Testis (tissue), 3 donors: ENCODE measurements around the gene AKAP6. TPM values are rescaled to one million over a fixed set of nuclear protein-coding genes. Genes with fewer than 3 reads are reported as not detected.

ENCODE experiments used
- DNase-seq: peaks from one replicate; pipeline ENCODE4 v3.0.0-alpha.2; 2019
- H3K27ac ChIP-seq, 2 donors: fragments of 200-600 bp; sonication (generic); one replicate each; pipeline ENCODE4 v1.5.1; 2019
- H3K27me3 ChIP-seq: fragments of 200-600 bp; sonication (generic); one replicate; pipeline ENCODE4 v1.5.1; 2019
- H3K36me3 ChIP-seq: fragments of 200-600 bp; sonication (generic); one replicate; pipeline ENCODE4 v1.5.1; 2017; ENCODE audit warnings: low read depth; ENCODE audit errors: missing control alignments
- H3K4me1 ChIP-seq: fragments of 200-600 bp; sonication (generic); one replicate; pipeline ENCODE4 v1.5.1; 2019
- H3K4me3 ChIP-seq, 2 donors: fragments of 200-600 bp; sonication (generic); one replicate each; pipeline ENCODE4 v1.5.1; 2017 to 2019
- H3K9me3 ChIP-seq: fragments of 200-600 bp; sonication (generic); one replicate; pipeline ENCODE4 v1.5.1; 2017
- POLR2A ChIP-seq: fragments of 450-650 bp; IDR thresholded peaks from one replicate; pipeline ENCODE4 v1.6.1; 2017; ENCODE audit warnings: antibody characterized with exemption, mild to moderate bottlenecking, moderate library complexity
- WGBS, 2 donors: methylation state at CpG; one replicate each; pipeline ENCODE4 v1.1.5; 2018; 5-methylcytosine and 5-hydroxymethylcytosine counted together
- intact Hi-C: fragments of 100-400 bp; cut with DNase I; formaldehyde crosslinking; loops from one replicate; pipeline ENCODE4 v1.15.1; 2023; ENCODE audit warnings: low total_unique reads
- polyA plus RNA-seq: library from polyadenylated mRNA; stranded (reverse); fragments of 350-450 nt; fragmentation: Illumina TruSeq; extraction: RNeasy Lipid Tissue Mini Kit (QIAGEN cat#74804); gene quantifications from one replicate; pipeline ENCODE4 v1.2.3, GENCODE V29; 2014; ENCODE audit warnings: low read depth, low replicate concordance; ENCODE audit not compliant: insufficient read depth
- total RNA-seq, 2 donors: library from RNA; depleted of rRNA; stranded (reverse); fragments of >200 nt; gene quantifications; one replicate each; pipeline ENCODE4 v1.2.3, GENCODE V29; 2016
- TF ChIP-seq, protein P1 (sequence below), 3 experiments: fragments of 450-650 bp in 2 of 3; fragments of 200-600 bp in 1 of 3; sonication (generic) in 1 of 3; IDR thresholded peaks; one replicate each; pipeline ENCODE4 v1.5.1; 2016 to 2019; ENCODE audit warnings: antibody characterized with exemption in 3 of 3, mild to moderate bottlenecking in 2 of 3, moderate library complexity in 1 of 3

The AKAP6 gene
- total and polyA plus RNA-seq, 3 donors from 2014 or later: 26.6 to 30.9 (median 30.9) TPM

GRCh38 chr14:32407130-32407529, 78.0 kb downstream of the AKAP6 start:
- DNase-seq: no peak
- H3K27me3 ChIP-seq: no peaks in the 10 kb centered on the region
- 50 to 81% methylated on average over 1 of the region's 1 CpG for WGBS, 2 donors
- TF ChIP-seq, protein P1, sequence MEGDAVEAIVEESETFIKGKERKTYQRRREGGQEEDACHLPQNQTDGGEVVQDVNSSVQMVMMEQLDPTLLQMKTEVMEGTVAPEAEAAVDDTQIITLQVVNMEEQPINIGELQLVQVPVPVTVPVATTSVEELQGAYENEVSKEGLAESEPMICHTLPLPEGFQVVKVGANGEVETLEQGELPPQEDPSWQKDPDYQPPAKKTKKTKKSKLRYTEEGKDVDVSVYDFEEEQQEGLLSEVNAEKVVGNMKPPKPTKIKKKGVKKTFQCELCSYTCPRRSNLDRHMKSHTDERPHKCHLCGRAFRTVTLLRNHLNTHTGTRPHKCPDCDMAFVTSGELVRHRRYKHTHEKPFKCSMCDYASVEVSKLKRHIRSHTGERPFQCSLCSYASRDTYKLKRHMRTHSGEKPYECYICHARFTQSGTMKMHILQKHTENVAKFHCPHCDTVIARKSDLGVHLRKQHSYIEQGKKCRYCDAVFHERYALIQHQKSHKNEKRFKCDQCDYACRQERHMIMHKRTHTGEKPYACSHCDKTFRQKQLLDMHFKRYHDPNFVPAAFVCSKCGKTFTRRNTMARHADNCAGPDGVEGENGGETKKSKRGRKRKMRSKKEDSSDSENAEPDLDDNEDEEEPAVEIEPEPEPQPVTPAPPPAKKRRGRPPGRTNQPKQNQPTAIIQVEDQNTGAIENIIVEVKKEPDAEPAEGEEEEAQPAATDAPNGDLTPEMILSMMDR (IDR thresholded peaks at IDR 0.05): no peak
- no peak for TF ChIP-seq POLR2A
- no peaks in the 10 kb centered on the region for H3K36me3 ChIP-seq
- no peaks in the 10 kb centered on the region for H3K4me1 ChIP-seq
- no peak overlapping the region for H3K4me3 ChIP-seq
- intact Hi-C loops: no loop called here
- H3K9me3 ChIP-seq: no peaks in the 10 kb centered on the region
- peak overlapping the region in 1 of 2 donors; percentile 47 for H3K27ac ChIP-seq

- DNase-seq: peak; percentile 76
- no peaks in the 10 kb centered on the region for H3K36me3 ChIP-seq
- 41 to 42% methylated on average over 3 of the region's 3 CpGs for WGBS, 2 donors
- no peak overlapping the region for H3K4me3 ChIP-seq
- TF ChIP-seq, protein P1 (IDR thresholded peaks at IDR 0.05): no peak
- TF ChIP-seq POLR2A: no peak
- intact Hi-C loops: no loop called here
- peak overlapping the region in 1 of 2 donors; percentile 47 for H3K27ac ChIP-seq
- no peaks in the 10 kb centered on the region for H3K4me1 ChIP-seq
- H3K9me3 ChIP-seq: no peaks in the 10 kb centered on the region
- no peaks in the 10 kb centered on the region for H3K27me3 ChIP-seq
Observed at GRCh38 chr14:32408018-32408417, 78.9 kb downstream of the AKAP6 start.

DNA sequence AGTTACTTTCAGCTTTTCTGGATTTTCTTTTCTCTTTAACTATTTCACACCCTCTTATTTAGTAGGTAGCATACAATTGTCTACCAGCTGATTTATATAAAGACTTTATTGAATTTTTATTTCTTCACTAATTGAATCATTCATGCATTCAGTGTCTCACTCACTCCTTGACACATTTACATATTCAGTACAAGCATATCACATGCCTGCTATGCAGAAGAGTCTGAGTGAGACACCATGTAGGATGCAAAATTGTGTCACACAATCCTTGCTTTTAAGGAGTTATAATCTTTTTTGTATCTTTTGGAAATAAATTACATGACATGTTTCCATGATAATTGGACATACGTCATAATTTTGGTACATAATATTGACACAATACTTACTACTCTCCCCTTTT, 83.0 kb downstream of the AKAP6 start:
- no peaks in the 10 kb centered on the region for H3K9me3 ChIP-seq
- H3K27me3 ChIP-seq: no peaks in the 10 kb centered on the region
- no peak for TF ChIP-seq POLR2A
- TF ChIP-seq, protein P1 (IDR thresholded peaks at IDR 0.05): no peak
- 90 to 92% methylated on average over 1 of the region's 1 CpG for WGBS, 2 donors
- intact Hi-C loops: no loop called here
- H3K36me3 ChIP-seq: no peaks in the 10 kb centered on the region
- no peak overlapping the region for H3K27ac ChIP-seq
- no peaks in the 10 kb centered on the region for H3K4me1 ChIP-seq
- H3K4me3 ChIP-seq: no peak overlapping the region
- no peak for DNase-seq

DNA sequence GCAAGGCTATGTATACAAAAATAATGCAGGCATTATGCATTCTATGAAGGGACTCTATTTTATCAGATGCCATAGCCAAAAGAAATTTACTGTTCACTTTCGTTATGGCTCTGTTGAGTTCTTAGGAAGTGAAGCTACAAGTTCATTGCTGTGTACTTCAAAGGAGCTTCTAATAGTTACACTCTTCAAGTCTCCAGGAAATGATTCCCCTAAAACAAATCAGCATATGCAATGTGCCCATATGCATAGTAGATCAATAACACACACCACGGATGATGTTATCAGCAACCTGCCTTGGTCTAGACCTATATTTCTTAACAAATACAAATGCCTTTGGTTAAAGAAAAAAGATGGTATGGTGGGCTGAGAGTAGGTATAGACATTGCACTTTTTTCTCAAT, 83.4 kb downstream of the AKAP6 start:
- TF ChIP-seq, protein P1 (IDR thresholded peaks at IDR 0.05): no peak
- TF ChIP-seq POLR2A: no peak
- H3K4me1 ChIP-seq: no peaks in the 10 kb centered on the region
- intact Hi-C loops: no loop called here
- WGBS, 2 donors: 39 to 63% methylated on average over 2 of the region's 2 CpGs
- H3K9me3 ChIP-seq: no peaks in the 10 kb centered on the region
- no peaks in the 10 kb centered on the region for H3K36me3 ChIP-seq
- H3K27me3 ChIP-seq: no peaks in the 10 kb centered on the region
- no peak for DNase-seq
- no peak overlapping the region for H3K4me3 ChIP-seq
- H3K27ac ChIP-seq: no peak overlapping the region

GRCh38 chr14:32413967-32414640, 85.0 kb downstream of the AKAP6 start:
- no peak overlapping the region for H3K4me3 ChIP-seq
- 50 to 58% methylated on average over 4 of the region's 4 CpGs for WGBS, 2 donors
- no peaks in the 10 kb centered on the region for H3K9me3 ChIP-seq
- TF ChIP-seq, protein P1 (IDR thresholded peaks at IDR 0.05): no peak
- TF ChIP-seq POLR2A: no peak
- no peaks in the 10 kb centered on the region for H3K4me1 ChIP-seq
- no peaks in the 10 kb centered on the region for H3K36me3 ChIP-seq
- no peak overlapping the region for H3K27ac ChIP-seq
- intact Hi-C loops: no loop called here
- no peaks in the 10 kb centered on the region for H3K27me3 ChIP-seq
- DNase-seq: no peak
